Uterus (tissue), 2 donors: ENCODE results near the gene RAC3.

Experiments used
- POLR2A ChIP-seq, 2 donors: fragments of 450-650 bp; IDR thresholded peaks; one replicate each; pipeline ENCODE4 v1.6.1; 2016; ENCODE audit warnings: antibody characterized with exemption in 2 of 2, mild to moderate bottlenecking in 1 of 2, moderate library complexity in 1 of 2
- TF ChIP-seq, protein P1 (sequence below), 4 experiments: fragments of 200-600 bp in 2 of 4; fragments of 450-650 bp in 2 of 4; sonication (generic) in 2 of 4; IDR thresholded peaks; one replicate each; pipeline ENCODE4 v1.5.1; 2016 to 2019; ENCODE audit warnings: antibody characterized with exemption in 4 of 4, mild to moderate bottlenecking in 2 of 4, moderate library complexity in 1 of 4

GRCh38 chr17:82034371-82035011 is 3.0 kb downstream of the RAC3 start:
- TF ChIP-seq, protein P1, sequence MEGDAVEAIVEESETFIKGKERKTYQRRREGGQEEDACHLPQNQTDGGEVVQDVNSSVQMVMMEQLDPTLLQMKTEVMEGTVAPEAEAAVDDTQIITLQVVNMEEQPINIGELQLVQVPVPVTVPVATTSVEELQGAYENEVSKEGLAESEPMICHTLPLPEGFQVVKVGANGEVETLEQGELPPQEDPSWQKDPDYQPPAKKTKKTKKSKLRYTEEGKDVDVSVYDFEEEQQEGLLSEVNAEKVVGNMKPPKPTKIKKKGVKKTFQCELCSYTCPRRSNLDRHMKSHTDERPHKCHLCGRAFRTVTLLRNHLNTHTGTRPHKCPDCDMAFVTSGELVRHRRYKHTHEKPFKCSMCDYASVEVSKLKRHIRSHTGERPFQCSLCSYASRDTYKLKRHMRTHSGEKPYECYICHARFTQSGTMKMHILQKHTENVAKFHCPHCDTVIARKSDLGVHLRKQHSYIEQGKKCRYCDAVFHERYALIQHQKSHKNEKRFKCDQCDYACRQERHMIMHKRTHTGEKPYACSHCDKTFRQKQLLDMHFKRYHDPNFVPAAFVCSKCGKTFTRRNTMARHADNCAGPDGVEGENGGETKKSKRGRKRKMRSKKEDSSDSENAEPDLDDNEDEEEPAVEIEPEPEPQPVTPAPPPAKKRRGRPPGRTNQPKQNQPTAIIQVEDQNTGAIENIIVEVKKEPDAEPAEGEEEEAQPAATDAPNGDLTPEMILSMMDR (IDR thresholded peaks at IDR 0.05): no peak
- TF ChIP-seq POLR2A (IDR thresholded peaks at IDR 0.05): no peak
